Mesendoderm (in vitro differentiated cells): ENCODE data around the gene DNMBP.

ENCODE experiments used
- DNase-seq: peaks from one replicate; pipeline ENCODE4 v3.0.0; 2013
- H2AK5ac ChIP-seq: 2 replicates; pipeline ENCODE4 v1.6.1; 2013; ENCODE audit warnings: low read length, inconsistent platforms
- H2BK120ac ChIP-seq: 2 replicates; pipeline ENCODE4 v1.6.1; 2013; ENCODE audit warnings: low read depth, mild to moderate bottlenecking, low read length, moderate library complexity, mixed read lengths
- H2BK15ac ChIP-seq: replicated peaks from 2 replicates; pipeline ENCODE4 v1.6.1; 2013; ENCODE audit warnings: low read depth, mild to moderate bottlenecking, moderate library complexity
- H2BK5ac ChIP-seq: 2 replicates; pipeline ENCODE4 v1.6.1; 2013; ENCODE audit warnings: low read length, inconsistent platforms
- H3K18ac ChIP-seq: 2 replicates; pipeline ENCODE4 v1.6.1; 2013; ENCODE audit warnings: mild to moderate bottlenecking, low read length, mixed read lengths
- H3K23ac ChIP-seq: one replicate; pipeline ENCODE4 v1.6.1; 2013; ENCODE audit warnings: low read length
- H3K27ac ChIP-seq: 2 replicates; pipeline ENCODE4 v1.5.1; 2013; ENCODE audit warnings: low read depth, mild to moderate bottlenecking, inconsistent platforms, low read length, moderate library complexity
- H3K27me3 ChIP-seq: 2 replicates; pipeline ENCODE4 v1.6.1; 2013; ENCODE audit warnings: low read length, control low read depth, mild to moderate bottlenecking, inconsistent platforms; ENCODE audit not compliant: insufficient read depth, poor library complexity
- H3K36me3 ChIP-seq: 2 replicates; pipeline ENCODE4 v1.6.1; 2013; ENCODE audit warnings: low read length, inconsistent platforms; ENCODE audit not compliant: control insufficient read depth, insufficient read depth
- H3K4ac ChIP-seq: one replicate; pipeline ENCODE4 v1.6.1; 2013; ENCODE audit warnings: low read depth, mild to moderate bottlenecking, low read length, moderate library complexity
- H3K4me1 ChIP-seq: 2 replicates; pipeline ENCODE4 v1.6.1; 2013; ENCODE audit warnings: low read depth, low read length, inconsistent platforms; ENCODE audit not compliant: control insufficient read depth
- H3K4me2 ChIP-seq: 2 replicates; pipeline ENCODE4 v1.6.1; 2013; ENCODE audit warnings: low read length
- H3K4me3 ChIP-seq: 2 replicates; pipeline ENCODE4 v1.5.1; 2013; ENCODE audit warnings: mild to moderate bottlenecking, low read length
- H3K56ac ChIP-seq: one replicate; pipeline ENCODE4 v1.6.1; 2013; ENCODE audit warnings: low read length
- H3K79me1 ChIP-seq: 2 replicates; pipeline ENCODE4 v1.6.1; 2013; ENCODE audit warnings: low read length, inconsistent platforms
- H3K79me2 ChIP-seq: 2 replicates; pipeline ENCODE4 v1.6.1; 2013; ENCODE audit warnings: mild to moderate bottlenecking, low read length; ENCODE audit not compliant: control insufficient read depth, insufficient read depth
- H3K9ac ChIP-seq: 2 replicates; pipeline ENCODE4 v1.6.1; 2013; ENCODE audit warnings: low read length, inconsistent platforms
- H4K5ac ChIP-seq: one replicate; pipeline ENCODE4 v1.6.1; 2013; ENCODE audit warnings: low read length
- H4K8ac ChIP-seq: one replicate; pipeline ENCODE4 v1.6.1; 2013; ENCODE audit warnings: low read depth, mild to moderate bottlenecking, control low read depth, low read length, moderate library complexity
- WGBS: extraction: QIAGEN DNeasy Blood & Tissue Kit; methylation state at CpG from one replicate; pipeline ENCODE4 v1.1.7; 2013; ENCODE audit warnings: low lambda C conversion rate, missing lambda C conversion rate; ENCODE audit not compliant: insufficient coverage; ENCODE audit errors: extremely low coverage; 5-methylcytosine and 5-hydroxymethylcytosine counted together

DNMBP gene

DNA sequence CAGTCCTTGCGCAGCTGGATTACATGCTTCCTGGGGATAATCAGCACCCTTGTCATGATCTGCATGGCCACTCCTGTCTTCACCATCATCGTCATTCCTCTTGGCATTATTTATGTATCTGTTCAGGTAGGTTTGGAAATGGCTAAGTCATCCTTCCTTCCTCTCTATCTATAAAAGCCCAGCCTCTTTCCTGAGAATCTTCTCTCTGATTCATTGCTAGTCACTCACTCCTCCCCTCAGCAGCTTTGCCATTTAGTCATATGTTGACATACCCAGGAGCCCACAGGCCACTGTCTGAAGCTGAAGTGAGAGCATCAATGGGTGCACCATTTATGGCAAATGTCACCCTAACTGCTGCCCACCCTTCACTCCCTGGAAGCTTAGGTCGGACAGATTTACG is 175.3 kb downstream of the DNMBP start:
- no peaks in the 10 kb centered on the region for H3K27me3 ChIP-seq
- no peak overlapping the region for H3K23ac ChIP-seq
- no peak overlapping the region for H3K27ac ChIP-seq
- no peak overlapping the region for H3K4me3 ChIP-seq
- H4K5ac ChIP-seq = no peak overlapping the region
- H3K4me1 ChIP-seq = no peaks in the 10 kb centered on the region
- H3K18ac ChIP-seq = no peak overlapping the region
- WGBS = no CpG with 5 or more reads among the region's 4 CpGs
- no peaks in the 10 kb centered on the region for H3K36me3 ChIP-seq
- no peaks in the 10 kb centered on the region for H3K79me2 ChIP-seq
- no peak overlapping the region for H2BK15ac ChIP-seq
- H2AK5ac ChIP-seq = no peak overlapping the region
- H3K9ac ChIP-seq = no peak overlapping the region
- no peak overlapping the region for H3K4ac ChIP-seq
- DNase-seq = no peak
- no peak overlapping the region for H4K8ac ChIP-seq
- H3K79me1 ChIP-seq = no peaks in the 10 kb centered on the region
- no peak overlapping the region for H2BK120ac ChIP-seq
- H3K4me2 ChIP-seq = no peak overlapping the region
- H3K56ac ChIP-seq = no peak overlapping the region
- no peak overlapping the region for H2BK5ac ChIP-seq

DNA sequence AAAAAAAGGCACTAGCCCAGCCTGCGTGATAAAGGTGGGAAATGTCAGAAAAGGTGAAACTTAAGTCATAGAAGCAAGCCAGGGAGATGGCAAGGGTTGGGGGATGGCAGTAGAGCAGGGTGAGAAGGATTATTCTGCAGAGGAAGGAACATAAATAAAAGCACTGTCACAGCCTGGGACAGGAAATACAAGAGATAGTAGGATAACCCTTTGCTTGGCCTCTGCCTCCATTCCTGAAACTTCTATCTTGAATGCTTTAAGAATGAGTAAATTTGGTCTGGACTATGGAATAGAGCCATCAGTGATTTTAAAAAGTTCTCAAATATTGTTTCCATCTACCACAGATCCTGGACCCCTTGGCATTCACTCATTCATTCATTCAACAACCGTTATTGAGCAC is 177.3 kb downstream of the DNMBP start:
- H3K9ac ChIP-seq = no peak overlapping the region
- H3K23ac ChIP-seq = no peak overlapping the region
- DNase-seq = no peak
- no peak overlapping the region for H3K4ac ChIP-seq
- H2BK120ac ChIP-seq = no peak overlapping the region
- no peak overlapping the region for H4K8ac ChIP-seq
- no peak overlapping the region for H2AK5ac ChIP-seq
- H4K5ac ChIP-seq = no peak overlapping the region
- no peaks in the 10 kb centered on the region for H3K27me3 ChIP-seq
- H3K4me2 ChIP-seq = no peak overlapping the region
- no peak overlapping the region for H3K18ac ChIP-seq
- H3K79me2 ChIP-seq = no peaks in the 10 kb centered on the region
- no CpG with 5 or more reads among the region's 2 CpGs for WGBS
- no peak overlapping the region for H3K56ac ChIP-seq
- H3K4me3 ChIP-seq = no peak overlapping the region
- no peak overlapping the region for H2BK5ac ChIP-seq
- no peaks in the 10 kb centered on the region for H3K36me3 ChIP-seq
- no peak overlapping the region for H2BK15ac ChIP-seq
- no peaks in the 10 kb centered on the region for H3K79me1 ChIP-seq
- no peaks in the 10 kb centered on the region for H3K4me1 ChIP-seq
- no peak overlapping the region for H3K27ac ChIP-seq

DNA sequence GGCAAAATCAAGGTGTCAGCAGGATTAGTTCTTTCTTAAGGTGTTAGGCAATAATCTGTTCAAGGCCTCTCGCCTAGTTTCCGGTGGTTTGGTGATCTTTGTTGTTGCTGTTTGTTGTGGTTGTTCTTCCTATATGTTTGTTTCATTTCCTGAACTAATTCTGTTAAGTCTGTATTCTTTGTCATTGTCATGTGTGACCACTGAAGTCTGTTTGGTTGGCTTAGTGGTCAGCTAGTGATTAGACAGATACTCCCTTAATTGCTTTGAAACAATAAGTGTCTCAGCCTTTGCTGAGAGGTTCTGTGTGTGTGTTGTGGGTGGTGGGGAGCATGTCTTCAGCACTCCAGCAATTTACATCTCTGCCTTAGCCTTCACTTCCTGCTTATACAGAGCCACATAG is 181.3 kb downstream of the DNMBP start:
- Histone ChIP-seq H3K27me3 (no peaks in the 10 kb centered on the region), H2AK5ac (no peak overlapping the region), H3K36me3 (no peaks in the 10 kb centered on the region), H4K8ac (no peak overlapping the region), H2BK15ac (no peak overlapping the region), H3K4me1 (no peaks in the 10 kb centered on the region), H3K79me1 (no peaks in the 10 kb centered on the region), H3K23ac (no peak overlapping the region), H2BK120ac (no peak overlapping the region), H3K56ac (no peak overlapping the region), H3K27ac (no peak overlapping the region), H3K4me2 (no peak overlapping the region), H3K9ac (no peak overlapping the region), H3K79me2 (no peaks in the 10 kb centered on the region), H3K18ac (no peak overlapping the region), H3K4ac (no peak overlapping the region), H2BK5ac (no peak overlapping the region), H3K4me3 (no peak overlapping the region), H4K5ac (no peak overlapping the region)
- WGBS = no CpG with 5 or more reads among the region's 2 CpGs
- no peak for DNase-seq

DNA sequence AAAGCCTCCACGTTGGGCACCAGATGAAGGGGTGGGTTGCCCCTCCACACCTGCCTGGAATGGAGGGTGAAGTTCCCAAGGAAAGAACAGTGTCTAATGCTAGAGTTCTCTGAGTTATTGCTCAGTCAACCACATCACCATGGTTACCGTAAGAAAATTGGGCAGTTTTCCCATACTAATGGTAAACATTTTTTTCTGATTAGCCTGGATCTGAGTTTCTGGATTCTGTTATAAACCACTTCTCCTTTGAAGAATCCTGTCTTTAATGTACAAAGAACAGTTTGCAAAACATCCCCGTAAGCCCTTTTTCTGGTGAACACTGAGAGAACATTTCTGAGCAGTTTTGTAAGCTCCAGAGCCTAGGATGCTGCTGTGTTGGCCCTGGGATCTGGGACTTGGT is 181.8 kb downstream of the DNMBP start:
- H3K4me1 ChIP-seq = no peaks in the 10 kb centered on the region
- no peak overlapping the region for H3K4me2 ChIP-seq
- H3K27me3 ChIP-seq = no peaks in the 10 kb centered on the region
- H3K9ac ChIP-seq = no peak overlapping the region
- H3K79me1 ChIP-seq = no peaks in the 10 kb centered on the region
- H4K8ac ChIP-seq = no peak overlapping the region
- no peak overlapping the region for H3K56ac ChIP-seq
- WGBS = no CpG with 5 or more reads among the region's 3 CpGs
- no peak overlapping the region for H3K18ac ChIP-seq
- H3K36me3 ChIP-seq = no peaks in the 10 kb centered on the region
- no peaks in the 10 kb centered on the region for H3K79me2 ChIP-seq
- H3K4me3 ChIP-seq = no peak overlapping the region
- no peak overlapping the region for H2BK120ac ChIP-seq
- H3K23ac ChIP-seq = no peak overlapping the region
- H2BK15ac ChIP-seq = no peak overlapping the region
- H2BK5ac ChIP-seq = no peak overlapping the region
- H2AK5ac ChIP-seq = no peak overlapping the region
- DNase-seq = no peak
- no peak overlapping the region for H3K4ac ChIP-seq
- no peak overlapping the region for H4K5ac ChIP-seq
- H3K27ac ChIP-seq = no peak overlapping the region
